LHCN-M2 (cell line): ENCODE results near the gene FXYD2. TPM values are rescaled to one million over a fixed set of nuclear protein-coding genes. Genes with fewer than 3 reads are reported as not detected.
A peak's percentile ranks its signal among the peaks of the same experiment; 100 is the strongest.

Source experiments
- DNase-seq: peaks from one replicate; pipeline ENCODE4 v3.0.0-alpha.2; 2012; ENCODE audit warnings: low read depth
- total RNA-seq: library from RNA; depleted of rRNA; stranded (reverse); fragments of >200 nt; gene quantifications from 2 replicates; pipeline ENCODE4 v1.2.3, GENCODE V29; 2014

FXYD2 gene
- total RNA-seq, 1 experiment from 2014 or later, result not detected

- no peak for DNase-seq
These were observed 34.5 kb upstream of the FXYD2 start for GRCh38 chr11:117859061-117859460.

GRCh38 chr11:117857734-117858414 is 33.3 kb upstream of the FXYD2 start:
- DNase-seq, result no peak

GRCh38 chr11:117855912-117856651 is 31.5 kb upstream of the FXYD2 start:
- DNase-seq, result no peak

- no peak for DNase-seq
These were observed 30.8 kb upstream of the FXYD2 start for GRCh38 chr11:117855186-117855845.

GRCh38 chr11:117852309-117852708 is 27.8 kb upstream of the FXYD2 start:
- DNase-seq, result no peak

- peak; percentile 10 for DNase-seq
These were observed 27.3 kb upstream of the FXYD2 start for GRCh38 chr11:117851852-117852251.

GRCh38 chr11:117851106-117851505 is 26.6 kb upstream of the FXYD2 start:
- no peak for DNase-seq

- DNase-seq, result no peak
These were observed 25.4 kb upstream of the FXYD2 start for GRCh38 chr11:117849781-117850414.

- DNase-seq, result peak; percentile 27
These were observed 19.3 kb upstream of the FXYD2 start for GRCh38 chr11:117843666-117844484.

- DNase-seq, result no peak
These were observed 17.8 kb upstream of the FXYD2 start for GRCh38 chr11:117842131-117842941.

- no peak for DNase-seq
These were observed 17.0 kb upstream of the FXYD2 start for GRCh38 chr11:117841551-117842031.

GRCh38 chr11:117840881-117841550 is 16.5 kb upstream of the FXYD2 start:
- no peak for DNase-seq

- DNase-seq, result no peak
These were observed 15.6 kb upstream of the FXYD2 start for GRCh38 chr11:117839936-117840813.

- DNase-seq, result no peak
These were observed 14.9 kb upstream of the FXYD2 start for GRCh38 chr11:117839380-117839881.

- DNase-seq, result no peak
These were observed 14.4 kb upstream of the FXYD2 start for GRCh38 chr11:117838901-117839300.

- DNase-seq, result no peak
These were observed 13.2 kb upstream of the FXYD2 start for GRCh38 chr11:117837791-117838190.

- no peak for DNase-seq
These were observed 12.7 kb upstream of the FXYD2 start for GRCh38 chr11:117837070-117837776.
